HG03520 (cell line): ENCODE data around the gene ATXN10.
"Not testable (repeated sequence)": the region's sequence is repeated elsewhere in the genome, so short reads cannot be mapped to it uniquely, and the experiment has no call there.

ENCODE experiments used
- ATAC-seq: cut with Tn5 transposase; IDR thresholded peaks from one replicate; pipeline ENCODE4 v1.9.1; 2021; ENCODE audit warnings: mild to moderate bottlenecking, moderate library complexity; ENCODE audit not compliant: unreplicated experiment

ATXN10 gene

GRCh38 chr22:45676024-45676423 is 4.4 kb downstream of the ATXN10 start:
- ATAC-seq, result no peak

GRCh38 chr22:45677063-45677462 is 5.4 kb downstream of the ATXN10 start:
- no peak for ATAC-seq

GRCh38 chr22:45678961-45679912 is 7.6 kb downstream of the ATXN10 start:
- no peak for ATAC-seq

GRCh38 chr22:45680932-45681700 is 9.5 kb downstream of the ATXN10 start:
- ATAC-seq, result no peak

- ATAC-seq, result no peak
Measured at GRCh38 chr22:45682064-45682463, 10.4 kb downstream of the ATXN10 start.

- not testable (repeated sequence) for ATAC-seq
Measured at GRCh38 chr22:45682773-45683172, 11.1 kb downstream of the ATXN10 start.

GRCh38 chr22:45683248-45683647 is 11.6 kb downstream of the ATXN10 start:
- ATAC-seq, result no peak

GRCh38 chr22:45683680-45684079 is 12.0 kb downstream of the ATXN10 start:
- no peak for ATAC-seq

GRCh38 chr22:45684169-45684568 is 12.5 kb downstream of the ATXN10 start:
- no peak for ATAC-seq

GRCh38 chr22:45684752-45685574 is 13.3 kb downstream of the ATXN10 start:
- ATAC-seq, result no peak

GRCh38 chr22:45686004-45686403 is 14.4 kb downstream of the ATXN10 start:
- ATAC-seq, result no peak

GRCh38 chr22:45686836-45687235 is 15.2 kb downstream of the ATXN10 start:
- ATAC-seq, result no peak

- no peak for ATAC-seq
Measured at GRCh38 chr22:45688600-45689080, 17.0 kb downstream of the ATXN10 start.

- no peak for ATAC-seq
Measured at GRCh38 chr22:45689211-45689610, 17.6 kb downstream of the ATXN10 start.

GRCh38 chr22:45690008-45690407 is 18.4 kb downstream of the ATXN10 start:
- no peak for ATAC-seq

GRCh38 chr22:45692549-45692948 is 20.9 kb downstream of the ATXN10 start:
- ATAC-seq, result no peak

- ATAC-seq, result no peak
Measured at GRCh38 chr22:45693835-45694234, 22.2 kb downstream of the ATXN10 start.

GRCh38 chr22:45696227-45696626 is 24.6 kb downstream of the ATXN10 start:
- no peak for ATAC-seq

- no peak for ATAC-seq
Measured at GRCh38 chr22:45698094-45698493, 26.5 kb downstream of the ATXN10 start.

GRCh38 chr22:45702981-45703380 is 31.3 kb downstream of the ATXN10 start:
- no peak for ATAC-seq

GRCh38 chr22:45703758-45704157 is 32.1 kb downstream of the ATXN10 start:
- no peak for ATAC-seq
